Stimulated activated naive CD8-positive, alpha-beta T cell treated with anti-CD3 and anti-CD28 coated beads, Interleukin-15, Interleukin-2, amounts not matched to agents 100 ng/mL and 50 ng/mL, for 24 hours (primary cell): ENCODE measurements around the gene CD300A.
"Not testable (repeated sequence)": the region's sequence is repeated elsewhere in the genome, so short reads cannot be mapped to it uniquely, and the experiment has no call there.

ENCODE experiments used
- H3K27ac Mint-ChIP-seq: one replicate; pipeline ENCODE4 v1.8.0; 2021; ENCODE audit warnings: mild to moderate bottlenecking, mixed read lengths
- H3K27me3 Mint-ChIP-seq: one replicate; pipeline ENCODE4 v1.8.0; 2021; ENCODE audit warnings: mixed read lengths
- H3K36me3 Mint-ChIP-seq: one replicate; pipeline ENCODE4 v1.8.0; 2021; ENCODE audit warnings: low read depth, mixed read lengths
- H3K4me1 Mint-ChIP-seq: one replicate; pipeline ENCODE4 v1.8.0; 2021; ENCODE audit warnings: low read depth, mixed read lengths
- H3K4me3 Mint-ChIP-seq: one replicate; pipeline ENCODE4 v1.8.0; 2021; ENCODE audit warnings: mild to moderate bottlenecking, mixed read lengths
- H3K9me3 Mint-ChIP-seq: one replicate; pipeline ENCODE4 v1.8.0; 2021; ENCODE audit warnings: mixed read lengths

Gene CD300A

DNA sequence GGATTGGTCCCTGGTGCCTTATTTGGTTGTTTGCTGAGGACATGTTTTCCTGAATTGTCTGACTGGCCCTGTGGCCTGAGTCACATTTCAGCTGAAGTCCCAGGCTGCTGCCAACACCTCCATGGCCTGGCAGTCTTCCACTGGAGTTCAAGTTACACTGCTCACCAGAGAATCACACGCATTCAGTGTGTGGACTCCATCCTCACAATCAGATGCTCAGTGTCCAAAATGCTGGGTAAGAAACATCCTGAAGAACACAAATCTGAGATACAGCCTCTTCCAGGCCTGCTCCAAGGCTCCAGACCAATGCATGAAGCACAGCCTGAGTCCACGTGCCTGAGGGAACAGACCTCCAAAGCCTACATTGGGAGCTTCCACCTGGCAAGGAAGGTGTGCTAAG lies 45.6 kb downstream of the CD300A start:
- Mint-ChIP-seq H3K4me1 (peaks cover 48% of the 10 kb centered on the region), H3K9me3 (peaks cover 12% of the 10 kb centered on the region), H3K36me3 (peaks cover 15% of the 10 kb centered on the region), H3K4me3 (peak overlapping the region; percentile 67), H3K27ac (peak overlapping the region; percentile 97), H3K27me3 (peaks cover 12% of the 10 kb centered on the region)

DNA sequence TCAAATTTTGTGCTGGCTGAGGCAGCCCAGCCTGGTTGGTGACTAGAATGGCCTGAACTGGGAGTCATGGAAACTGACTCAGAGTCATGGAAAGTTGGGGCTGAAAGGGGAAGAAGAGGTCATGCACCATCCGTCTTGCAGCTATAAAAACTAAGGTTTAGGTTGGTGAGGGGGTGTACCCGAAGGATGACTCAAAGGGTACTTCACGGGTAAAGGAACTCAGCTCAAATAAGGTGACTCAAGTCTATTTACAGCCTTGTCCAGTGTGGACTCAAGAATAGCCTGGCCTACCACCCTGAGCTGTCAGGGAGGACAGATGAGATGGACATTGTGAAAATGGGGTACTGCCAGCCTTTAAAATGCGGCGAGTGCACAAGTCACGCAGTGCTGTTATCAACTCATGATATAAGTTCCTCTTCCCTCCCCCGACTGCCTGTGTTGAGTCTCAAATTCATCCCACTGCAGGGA lies 46.2 kb downstream of the CD300A start:
- H3K27me3 Mint-ChIP-seq, result peaks cover 12% of the 10 kb centered on the region
- peak overlapping the region; percentile 67 for H3K4me3 Mint-ChIP-seq
- H3K4me1 Mint-ChIP-seq, result peaks cover 48% of the 10 kb centered on the region
- H3K36me3 Mint-ChIP-seq, result peaks cover 15% of the 10 kb centered on the region
- H3K9me3 Mint-ChIP-seq, result peaks cover 12% of the 10 kb centered on the region
- peak overlapping the region; percentile 97 for H3K27ac Mint-ChIP-seq

DNA sequence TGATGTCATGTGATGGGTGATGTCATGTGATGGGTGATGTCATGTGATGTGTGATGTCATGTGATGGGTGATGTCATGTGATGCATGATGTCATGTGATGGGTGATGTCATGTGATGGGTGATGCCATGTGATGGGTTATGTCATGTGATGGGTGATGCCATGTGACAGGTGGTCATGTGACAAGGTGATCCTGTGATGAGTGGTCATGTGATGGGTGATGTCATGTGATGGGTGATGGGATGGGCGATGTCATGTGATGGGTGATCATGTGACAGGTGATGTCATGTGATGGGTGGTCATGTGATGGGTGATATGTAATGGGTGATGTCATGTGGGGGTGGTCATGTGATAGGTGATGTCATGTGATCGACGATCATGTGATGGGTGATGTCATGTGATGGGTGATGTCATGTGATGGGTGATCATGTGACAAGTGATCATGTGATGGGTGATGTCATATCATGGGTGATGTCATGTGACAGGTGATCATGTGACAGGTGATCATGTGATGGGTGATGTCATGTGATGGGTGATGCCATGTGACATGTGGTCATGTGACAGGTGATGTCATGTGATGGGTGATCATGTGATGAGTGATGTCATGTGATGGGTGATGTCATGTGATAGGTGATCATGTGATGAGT lies 47.7 kb downstream of the CD300A start:
- Mint-ChIP-seq H3K27ac (peak overlapping the region; percentile 100), H3K4me1 (peaks cover 42% of the 10 kb centered on the region), H3K4me3 (peak overlapping the region; percentile 86), H3K9me3 (peaks cover 24% of the 10 kb centered on the region), H3K36me3 (peaks cover 15% of the 10 kb centered on the region), H3K27me3 (peaks cover 20% of the 10 kb centered on the region)

DNA sequence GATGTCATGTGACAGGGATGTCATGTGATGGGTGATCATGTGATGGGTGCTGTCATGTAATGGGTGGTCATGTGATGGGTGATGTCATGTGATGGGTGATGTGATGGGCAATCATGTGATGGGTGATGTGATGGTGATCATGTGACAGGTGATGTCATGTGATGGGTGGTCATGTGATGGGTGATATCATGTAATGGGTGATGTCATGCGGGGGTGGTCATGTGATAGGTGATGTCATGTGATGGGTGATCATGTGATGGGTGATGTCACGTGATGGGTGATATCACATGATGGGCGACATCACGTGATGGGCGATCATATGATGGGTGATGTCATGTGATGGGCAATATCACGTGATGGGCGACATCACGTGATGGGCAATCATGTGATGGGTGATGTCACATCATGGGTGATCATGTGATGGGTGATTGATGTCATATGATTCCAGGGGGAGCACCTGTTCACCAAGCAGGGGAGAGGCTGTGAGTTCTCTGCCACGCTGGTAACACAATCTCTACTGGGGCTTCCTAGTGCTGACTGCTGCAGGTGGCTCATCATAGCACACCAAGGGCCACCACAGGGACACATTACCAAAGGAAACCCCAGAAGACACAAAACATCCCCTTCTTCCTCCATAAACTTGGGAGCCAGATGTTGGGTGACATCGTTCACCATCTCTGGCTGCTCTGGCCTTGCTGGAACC lies 48.3 kb downstream of the CD300A start:
- peaks cover 24% of the 10 kb centered on the region for H3K9me3 Mint-ChIP-seq
- peaks cover 43% of the 10 kb centered on the region for H3K4me1 Mint-ChIP-seq
- peaks cover 20% of the 10 kb centered on the region for H3K27me3 Mint-ChIP-seq

DNA sequence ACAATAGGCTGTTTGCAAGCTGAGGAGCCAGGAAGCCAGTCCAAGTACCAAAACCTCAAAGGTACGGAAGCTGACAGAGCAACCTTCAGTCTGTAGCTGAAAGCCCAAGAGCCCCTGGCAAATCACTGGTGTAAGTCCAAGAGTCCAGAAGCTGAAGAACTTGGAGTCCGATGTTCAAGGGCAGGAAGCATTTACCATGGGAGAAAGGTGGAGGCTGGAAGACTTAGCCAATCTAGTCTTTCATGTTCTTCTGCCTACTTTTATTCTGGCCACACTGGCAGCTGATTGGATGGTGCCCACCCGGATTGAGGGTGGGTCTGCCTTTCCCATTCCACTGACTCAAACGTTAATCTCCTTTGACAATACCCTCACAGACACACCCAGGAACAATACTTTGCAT lies 49.5 kb downstream of the CD300A start:
- no peak overlapping the region for H3K27ac Mint-ChIP-seq
- peaks cover 22% of the 10 kb centered on the region for H3K27me3 Mint-ChIP-seq
- peaks cover 15% of the 10 kb centered on the region for H3K36me3 Mint-ChIP-seq
- H3K4me3 Mint-ChIP-seq, result no peak overlapping the region
- peaks cover 54% of the 10 kb centered on the region for H3K4me1 Mint-ChIP-seq
- peaks cover 26% of the 10 kb centered on the region for H3K9me3 Mint-ChIP-seq

More for the DNA sequence above, 48.3 kb downstream of the CD300A start:
- Mint-ChIP-seq H3K36me3 (peaks cover 15% of the 10 kb centered on the region), H3K4me3 (peak overlapping the region; percentile 86), H3K27ac (peak overlapping the region; percentile 100)

DNA sequence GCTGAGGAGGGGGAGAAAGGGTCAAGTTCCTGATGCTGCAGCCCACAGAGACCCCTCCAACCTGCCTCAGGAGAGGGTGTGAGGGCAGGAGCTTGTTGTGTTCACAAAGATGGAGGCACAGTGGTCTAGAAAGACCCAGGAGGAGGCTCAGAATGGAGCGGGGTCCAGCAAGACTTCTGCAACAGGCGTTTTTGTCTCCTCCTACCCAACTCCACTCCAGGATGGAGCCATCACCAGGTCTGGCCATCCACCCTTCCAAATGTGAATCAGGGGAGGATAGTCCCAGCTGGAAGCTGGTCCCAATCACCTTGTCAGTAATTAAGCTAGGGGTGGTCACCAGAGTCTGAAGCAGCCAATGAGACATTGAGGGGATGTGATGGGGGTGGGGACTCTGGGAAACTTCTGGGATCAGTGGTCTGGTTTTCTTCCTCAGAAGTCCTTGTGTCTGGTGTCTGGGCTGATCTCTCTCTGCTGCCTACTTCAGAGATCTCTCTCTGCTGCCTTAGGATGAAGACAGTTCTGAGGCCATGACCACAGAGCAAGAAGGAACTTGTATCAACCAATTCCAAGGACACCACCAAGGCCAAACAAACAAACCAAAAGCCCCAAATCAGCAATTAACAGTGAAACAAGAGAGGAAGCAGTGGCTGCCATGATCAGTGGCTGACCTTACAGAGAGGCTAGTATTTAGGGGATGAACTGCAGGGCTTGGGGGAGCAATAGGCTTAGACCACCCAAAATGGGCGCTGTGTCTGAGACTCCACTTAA lies 50.3 kb downstream of the CD300A start:
- H3K27me3 Mint-ChIP-seq, result peaks cover 23% of the 10 kb centered on the region
- peaks cover 27% of the 10 kb centered on the region for H3K9me3 Mint-ChIP-seq
- H3K27ac Mint-ChIP-seq, result no peak overlapping the region
- H3K4me1 Mint-ChIP-seq, result peaks cover 57% of the 10 kb centered on the region
- H3K4me3 Mint-ChIP-seq, result no peak overlapping the region
- H3K36me3 Mint-ChIP-seq, result peaks cover 15% of the 10 kb centered on the region

DNA sequence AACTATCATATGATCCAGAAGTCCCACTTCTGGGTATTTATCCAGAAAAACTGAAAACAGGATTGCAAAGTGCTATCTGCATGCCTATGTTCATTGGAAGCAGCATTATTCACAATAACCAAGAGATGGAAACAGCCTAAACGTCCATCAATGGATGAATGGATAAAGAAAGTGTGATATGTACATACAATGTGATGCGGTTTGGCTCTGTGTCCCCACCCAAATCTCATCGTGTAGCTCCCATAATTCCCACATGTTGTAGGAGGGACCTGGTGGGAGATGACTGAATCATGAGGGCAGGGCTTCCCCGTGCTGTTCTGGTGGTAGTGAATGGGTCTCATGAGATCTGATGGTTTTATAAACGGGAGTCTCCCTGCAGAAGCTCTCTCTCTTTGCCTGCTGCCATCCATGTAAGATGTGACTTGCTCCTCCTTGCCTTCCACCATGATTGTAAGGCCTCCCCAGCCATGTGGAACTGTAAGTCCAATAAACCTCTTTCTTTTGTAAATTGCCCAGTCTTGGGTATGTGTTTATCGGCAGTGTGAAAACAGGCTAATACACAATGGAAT lies 52.1 kb downstream of the CD300A start:
- H3K4me3 Mint-ChIP-seq, H3K27ac Mint-ChIP-seq: not testable (repeated sequence)
- H3K9me3 Mint-ChIP-seq, result peaks cover 27% of the 10 kb centered on the region
- peaks cover 24% of the 10 kb centered on the region for H3K27me3 Mint-ChIP-seq
- peaks cover 15% of the 10 kb centered on the region for H3K36me3 Mint-ChIP-seq
- H3K4me1 Mint-ChIP-seq, result peaks cover 44% of the 10 kb centered on the region

DNA sequence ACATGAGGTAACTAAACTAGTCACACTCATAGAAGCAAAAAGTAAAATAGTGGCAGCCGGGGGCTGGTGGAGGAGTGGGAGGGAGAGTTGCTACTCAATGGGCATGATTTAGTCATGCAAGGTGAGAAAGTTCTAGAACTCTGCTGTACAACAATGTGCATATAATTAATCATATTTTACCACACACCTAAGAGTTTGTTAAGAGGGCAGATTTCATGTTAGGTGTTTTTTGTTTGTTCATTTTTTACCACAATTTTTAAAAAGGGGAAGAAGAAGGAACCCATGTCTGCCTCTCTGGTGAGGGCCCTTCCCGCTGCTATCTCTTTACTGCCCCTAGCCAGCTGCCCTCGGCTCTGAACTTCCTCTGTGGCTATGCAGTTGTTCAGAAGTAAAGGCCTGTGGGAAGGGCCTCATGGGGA lies 53.6 kb downstream of the CD300A start:
- Mint-ChIP-seq H3K4me3 (no peak overlapping the region), H3K27ac (no peak overlapping the region), H3K36me3 (peaks cover 3% of the 10 kb centered on the region), H3K4me1 (peaks cover 28% of the 10 kb centered on the region), H3K9me3 (peaks cover 15% of the 10 kb centered on the region), H3K27me3 (peaks cover 18% of the 10 kb centered on the region)

DNA sequence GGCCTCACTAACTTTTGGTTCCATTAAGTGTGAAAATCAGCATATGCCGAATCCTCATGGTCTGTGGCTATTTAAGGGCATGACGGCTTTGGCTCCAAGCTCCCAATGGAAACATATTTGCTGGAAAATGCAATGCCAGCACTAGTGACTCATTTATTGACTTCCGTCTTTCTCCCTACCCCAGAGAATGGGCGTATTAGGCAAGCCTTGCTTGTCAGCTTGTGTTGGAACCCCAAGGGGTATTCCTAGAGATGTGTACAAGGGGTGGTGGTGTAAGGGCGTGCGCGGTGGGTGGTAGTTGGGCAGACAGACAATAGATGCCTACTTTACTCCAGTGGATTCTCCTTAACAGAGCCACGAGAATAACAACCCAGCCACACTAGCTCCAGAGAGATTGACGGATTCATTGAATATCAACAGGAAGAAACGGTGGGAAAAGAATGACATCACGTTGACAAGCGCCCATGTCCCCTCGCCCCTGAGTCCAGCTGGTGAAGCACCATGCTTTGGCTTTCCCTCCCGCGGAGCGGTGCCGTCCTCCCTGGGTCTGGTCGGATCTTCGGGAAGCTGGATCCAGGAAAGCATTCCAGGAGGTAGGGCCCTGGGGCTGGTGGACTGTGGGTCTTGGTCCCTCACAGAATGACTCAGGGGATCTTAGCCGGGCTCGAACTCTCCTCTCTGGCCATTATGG lies 54.5 kb downstream of the CD300A start:
- Mint-ChIP-seq H3K9me3 (peaks cover 15% of the 10 kb centered on the region), H3K4me1 (peaks cover 25% of the 10 kb centered on the region), H3K4me3 (no peak overlapping the region), H3K27me3 (peaks cover 23% of the 10 kb centered on the region), H3K27ac (peak overlapping the region; percentile 39), H3K36me3 (no peaks in the 10 kb centered on the region)

DNA sequence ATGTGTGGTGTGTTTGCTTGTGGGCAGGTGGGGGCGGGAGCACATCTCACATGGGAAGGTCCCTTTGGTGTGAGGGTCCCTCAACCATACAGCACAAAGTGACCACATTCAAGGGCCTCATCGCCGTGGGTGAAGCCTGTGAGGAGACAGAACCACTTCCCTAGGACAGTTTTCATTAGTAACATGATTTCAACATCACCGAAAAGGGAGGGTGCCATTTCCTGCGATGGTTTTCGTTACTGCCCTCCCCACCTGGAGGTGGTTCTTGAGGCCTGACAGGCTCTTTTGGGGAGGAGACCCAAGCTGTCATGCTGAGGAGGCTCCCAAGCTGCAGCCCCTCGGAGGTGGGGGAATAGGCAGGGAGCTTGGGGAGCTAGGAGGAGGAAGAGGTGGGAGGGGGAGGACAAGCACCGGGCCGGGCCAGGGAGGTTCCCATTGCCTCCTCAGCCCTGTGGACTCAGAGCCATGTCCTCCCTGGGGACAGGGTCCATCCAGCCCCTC lies 55.3 kb downstream of the CD300A start:
- Mint-ChIP-seq H3K9me3 (peaks cover 15% of the 10 kb centered on the region), H3K27ac (no peak overlapping the region), H3K4me3 (no peak overlapping the region), H3K27me3 (peaks cover 23% of the 10 kb centered on the region), H3K36me3 (no peaks in the 10 kb centered on the region), H3K4me1 (peaks cover 25% of the 10 kb centered on the region)

DNA sequence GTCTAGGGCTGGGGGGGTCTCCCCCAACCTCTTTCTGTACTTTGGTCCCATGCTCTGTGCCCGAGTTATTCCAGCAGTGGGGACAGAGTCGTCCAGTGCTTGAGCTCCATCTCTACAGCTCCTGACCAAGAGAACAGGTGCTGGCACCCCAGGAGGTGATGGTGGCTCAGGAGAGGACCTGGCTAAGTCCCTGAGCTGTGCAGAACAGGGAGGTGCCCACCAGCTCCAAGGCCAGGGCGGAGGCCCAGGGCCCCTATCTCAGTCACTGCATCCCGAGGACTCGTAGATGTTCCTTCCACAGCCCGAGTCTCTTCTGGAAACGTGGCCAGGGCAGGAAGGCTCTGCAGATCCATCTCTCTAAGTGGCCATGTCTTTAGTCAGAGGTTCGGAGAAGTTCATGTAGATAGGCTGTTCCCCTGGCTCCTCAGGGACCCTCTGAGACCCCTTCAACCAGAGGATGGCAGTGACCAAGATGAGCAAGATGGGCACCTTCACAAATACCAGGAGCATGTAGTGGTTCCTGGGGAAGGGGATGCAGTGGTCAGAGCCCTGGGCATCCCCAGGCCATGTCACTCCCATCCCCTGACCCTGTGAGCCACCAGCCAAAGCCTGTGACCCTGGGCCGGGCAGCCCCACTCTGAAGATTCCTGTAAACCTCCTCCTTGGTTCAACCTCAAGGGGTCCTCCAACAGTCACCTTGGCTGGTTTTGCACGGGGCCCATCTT lies 56.1 kb downstream of the CD300A start:
- Mint-ChIP-seq H3K36me3 (no peaks in the 10 kb centered on the region), H3K4me1 (peaks cover 25% of the 10 kb centered on the region), H3K27me3 (peaks cover 23% of the 10 kb centered on the region), H3K4me3 (no peak overlapping the region), H3K9me3 (peaks cover 15% of the 10 kb centered on the region), H3K27ac (no peak overlapping the region)

DNA sequence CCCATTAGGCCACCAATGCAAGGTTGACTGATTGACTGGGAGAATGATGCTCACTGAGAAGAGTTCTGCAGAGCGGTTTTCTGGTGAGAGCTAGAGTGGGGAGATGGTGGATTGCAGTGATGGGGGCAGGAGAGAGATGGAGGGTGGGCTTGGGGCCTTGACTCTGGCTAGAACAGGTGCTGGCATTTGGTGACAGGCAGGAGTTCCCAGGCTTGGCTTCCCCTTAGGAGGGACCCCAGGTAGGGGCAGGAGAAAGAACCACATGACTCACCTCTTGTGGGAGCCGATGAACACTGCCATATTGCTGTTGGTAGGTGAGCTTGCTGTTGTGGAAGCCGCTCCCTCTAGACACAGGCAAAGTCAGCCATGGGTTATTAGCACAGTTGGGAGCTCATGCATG lies 56.9 kb downstream of the CD300A start:
- H3K9me3 Mint-ChIP-seq, result peaks cover 8% of the 10 kb centered on the region
- H3K27me3 Mint-ChIP-seq, result peaks cover 21% of the 10 kb centered on the region
- H3K4me3 Mint-ChIP-seq, result no peak overlapping the region
- H3K36me3 Mint-ChIP-seq, result no peaks in the 10 kb centered on the region
- H3K27ac Mint-ChIP-seq, result no peak overlapping the region
- peaks cover 27% of the 10 kb centered on the region for H3K4me1 Mint-ChIP-seq

DNA sequence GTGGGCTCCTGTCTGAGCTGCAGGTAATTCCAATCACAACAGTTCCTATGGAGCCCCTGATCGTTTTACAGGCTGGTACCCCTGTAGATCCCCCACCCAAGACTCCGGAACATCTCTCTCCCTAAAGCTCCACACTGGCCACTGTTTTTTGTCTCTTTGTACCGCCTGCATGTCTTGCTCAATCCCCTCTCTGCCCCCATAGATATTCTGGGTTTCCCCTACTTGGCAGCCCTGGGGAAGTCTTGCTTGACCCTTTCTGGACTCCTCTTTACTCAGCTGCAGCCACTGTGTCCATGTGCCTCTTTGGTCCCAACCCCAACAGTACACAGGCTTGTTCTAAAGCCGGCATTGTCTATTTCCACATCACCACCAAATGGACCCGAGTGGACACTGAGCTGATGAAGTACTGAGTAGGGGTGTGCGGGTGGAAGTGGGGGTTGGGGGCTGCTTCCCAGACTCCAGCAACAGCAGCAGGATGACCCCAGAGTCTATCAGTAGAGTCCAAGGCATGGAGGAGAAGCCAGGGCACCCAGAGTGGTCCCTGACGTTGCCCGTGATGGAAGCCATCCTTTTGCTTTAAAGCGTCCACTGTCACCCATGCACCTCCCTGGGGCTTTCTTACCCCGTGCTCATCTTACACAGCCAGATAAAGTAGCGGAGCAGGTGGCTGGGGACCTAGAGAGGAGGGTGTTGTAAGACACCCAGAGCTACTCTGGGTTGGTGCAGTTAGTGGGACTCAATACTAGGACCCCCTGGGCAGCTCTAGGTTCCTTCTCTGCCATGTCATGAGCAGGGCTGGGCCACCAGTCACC lies 58.4 kb downstream of the CD300A start:
- Mint-ChIP-seq H3K4me3 (no peak overlapping the region), H3K36me3 (no peaks in the 10 kb centered on the region), H3K27me3 (peaks cover 19% of the 10 kb centered on the region), H3K9me3 (peaks cover 3% of the 10 kb centered on the region), H3K27ac (no peak overlapping the region), H3K4me1 (peaks cover 30% of the 10 kb centered on the region)
